GM18505 (cell line): ENCODE data around the gene PAXIP1.

Source experiments
- ATAC-seq: cut with Tn5 transposase; IDR thresholded peaks from one replicate; pipeline ENCODE4 v1.9.1; 2021; ENCODE audit not compliant: unreplicated experiment
- POLR2A ChIP-seq: IDR thresholded peaks from 4 replicates; pipeline ENCODE4 v1.6.1; 2011; ENCODE audit warnings: borderline replicate concordance; ENCODE audit not compliant: insufficient read depth, insufficient read length; ENCODE audit errors: extremely low read depth

The PAXIP1 gene

DNA sequence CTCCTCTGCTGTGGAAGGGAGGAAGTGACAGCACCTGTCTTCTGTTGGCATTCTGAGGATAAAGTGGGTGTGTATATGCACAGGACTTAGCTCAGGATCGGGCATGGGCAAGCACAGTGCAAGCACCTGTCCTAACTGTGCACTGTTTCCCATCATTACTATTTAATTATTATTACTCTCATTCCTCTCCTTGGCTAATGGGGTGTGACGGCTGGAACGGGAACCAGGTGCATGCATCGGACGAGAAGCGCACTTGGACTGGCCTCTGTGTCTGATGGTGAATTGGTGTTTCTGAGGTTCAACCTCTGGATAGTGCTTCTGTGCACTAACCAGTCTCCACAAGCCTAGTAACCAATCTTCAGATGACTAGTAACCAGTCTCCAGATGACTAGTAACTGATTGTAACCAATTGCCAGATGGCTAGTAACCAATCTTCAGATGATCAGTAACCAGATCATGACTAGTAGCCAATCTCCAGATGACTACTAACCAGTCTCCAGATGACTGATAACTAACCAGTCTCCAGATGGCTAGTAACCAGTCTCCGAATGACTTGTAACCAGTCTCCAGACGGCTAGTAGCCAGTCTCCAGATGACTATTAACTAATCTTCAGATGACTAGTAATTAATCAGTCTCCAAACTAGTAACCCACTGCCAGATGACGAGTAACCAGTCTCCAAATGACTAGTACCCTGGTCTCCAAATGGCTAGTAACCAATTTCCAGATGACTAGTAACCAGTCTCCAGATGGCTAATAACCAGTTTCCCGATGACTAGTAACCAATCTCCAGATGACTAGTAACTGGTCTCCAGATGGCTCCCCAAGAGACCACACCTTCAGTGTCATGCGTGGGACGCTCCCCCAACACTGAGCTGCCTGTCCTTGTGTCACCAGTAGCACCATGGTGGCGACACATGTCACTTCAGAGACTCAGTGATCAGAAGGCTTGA lies 85.8 kb downstream of the PAXIP1 start:
- ATAC-seq: no peak
- no peak for TF ChIP-seq POLR2A

DNA sequence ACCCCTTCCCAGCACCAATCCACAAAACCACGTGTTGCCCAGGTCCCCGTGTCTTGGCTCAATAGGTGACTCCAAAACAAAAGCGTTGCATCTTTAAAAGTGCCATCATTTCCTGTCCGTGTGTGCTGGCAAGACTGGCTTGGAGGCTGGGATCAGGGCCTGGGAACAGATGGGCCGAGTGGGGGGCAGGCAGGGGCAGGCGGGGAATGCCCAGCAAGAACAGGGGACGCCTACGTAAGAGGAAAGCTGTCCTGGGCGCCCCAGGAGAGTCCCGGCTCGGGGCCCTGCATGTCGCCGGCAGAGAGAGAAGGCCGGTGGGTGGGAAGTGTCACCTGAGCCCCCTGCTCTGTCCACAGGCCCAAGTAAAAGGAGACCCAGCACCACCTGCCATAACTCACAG lies 86.5 kb downstream of the PAXIP1 start:
- ATAC-seq: no peak
- TF ChIP-seq POLR2A: no peak

DNA sequence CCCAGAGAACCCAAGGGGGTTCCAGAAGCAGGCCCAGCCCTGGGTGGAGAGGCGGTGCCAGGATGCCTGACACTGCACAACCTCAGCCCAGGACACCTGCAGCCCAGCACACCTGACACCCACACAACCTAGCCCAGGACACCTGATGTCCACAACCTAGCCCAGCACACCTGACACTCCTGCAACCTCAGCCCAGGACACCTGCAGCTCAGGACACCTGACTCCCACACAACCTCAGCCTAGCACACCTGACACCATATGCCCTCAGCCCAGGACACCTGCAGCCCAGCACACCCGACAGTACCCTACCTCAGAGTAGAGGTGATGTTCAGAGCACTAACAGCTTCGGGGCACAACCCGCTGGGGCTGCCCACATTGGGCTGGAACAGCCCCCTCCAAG lies 87.3 kb downstream of the PAXIP1 start:
- no peak for ATAC-seq
- no peak for TF ChIP-seq POLR2A

DNA sequence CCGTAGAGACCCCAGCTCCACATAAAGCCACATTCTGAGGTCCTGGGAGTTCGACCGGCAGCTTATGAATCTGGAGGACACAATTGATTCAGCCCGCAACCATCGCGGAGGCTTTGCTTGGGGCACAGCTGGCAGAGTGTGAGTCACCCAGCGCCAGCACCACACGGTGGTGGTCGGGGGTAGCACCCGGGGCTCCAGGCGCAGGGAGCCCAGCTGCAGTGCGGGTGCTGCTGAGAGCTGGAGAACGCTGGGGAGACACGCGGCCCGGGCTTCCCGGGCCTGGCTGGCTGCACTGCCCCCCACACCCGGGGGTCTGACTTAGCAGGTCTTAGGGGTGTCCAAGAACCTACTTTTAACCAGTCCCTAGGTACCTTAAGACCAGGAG lies 87.9 kb downstream of the PAXIP1 start:
- ATAC-seq: no peak
- TF ChIP-seq POLR2A: no peak

DNA sequence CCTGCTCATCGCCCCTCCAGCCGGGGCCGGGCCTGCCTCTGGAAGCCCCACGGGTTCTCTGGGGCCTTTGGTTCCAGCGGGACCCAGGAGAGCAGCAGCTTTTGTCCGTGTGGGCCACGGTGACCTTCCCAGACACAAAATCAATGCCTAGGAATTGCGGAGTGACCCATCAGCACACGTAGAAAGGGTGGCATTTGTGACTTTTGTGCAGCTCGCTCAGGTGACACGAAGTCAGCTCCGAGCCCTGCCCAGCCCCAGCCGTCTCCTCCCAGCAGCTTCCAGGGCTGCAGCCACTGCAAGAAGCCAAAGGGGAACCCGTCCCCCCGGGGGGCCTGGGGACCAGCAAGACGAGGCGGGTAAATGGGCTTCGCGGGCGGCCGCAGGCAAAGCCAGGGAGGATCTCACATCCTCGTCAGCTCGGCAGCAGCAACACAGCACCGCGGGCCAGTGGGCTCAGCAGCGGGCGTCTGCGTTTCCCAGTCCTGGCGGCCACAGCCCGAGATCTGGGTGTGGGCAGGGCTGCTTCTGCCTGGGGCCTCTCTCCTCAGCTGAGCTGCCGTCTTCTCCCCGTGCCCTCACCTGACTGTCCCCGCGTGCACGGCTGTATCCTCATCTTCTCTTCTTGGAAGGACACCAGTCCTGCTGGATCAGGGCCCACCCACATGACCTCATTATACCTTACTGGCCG lies 88.5 kb downstream of the PAXIP1 start:
- ATAC-seq: no peak
- TF ChIP-seq POLR2A: no peak

DNA sequence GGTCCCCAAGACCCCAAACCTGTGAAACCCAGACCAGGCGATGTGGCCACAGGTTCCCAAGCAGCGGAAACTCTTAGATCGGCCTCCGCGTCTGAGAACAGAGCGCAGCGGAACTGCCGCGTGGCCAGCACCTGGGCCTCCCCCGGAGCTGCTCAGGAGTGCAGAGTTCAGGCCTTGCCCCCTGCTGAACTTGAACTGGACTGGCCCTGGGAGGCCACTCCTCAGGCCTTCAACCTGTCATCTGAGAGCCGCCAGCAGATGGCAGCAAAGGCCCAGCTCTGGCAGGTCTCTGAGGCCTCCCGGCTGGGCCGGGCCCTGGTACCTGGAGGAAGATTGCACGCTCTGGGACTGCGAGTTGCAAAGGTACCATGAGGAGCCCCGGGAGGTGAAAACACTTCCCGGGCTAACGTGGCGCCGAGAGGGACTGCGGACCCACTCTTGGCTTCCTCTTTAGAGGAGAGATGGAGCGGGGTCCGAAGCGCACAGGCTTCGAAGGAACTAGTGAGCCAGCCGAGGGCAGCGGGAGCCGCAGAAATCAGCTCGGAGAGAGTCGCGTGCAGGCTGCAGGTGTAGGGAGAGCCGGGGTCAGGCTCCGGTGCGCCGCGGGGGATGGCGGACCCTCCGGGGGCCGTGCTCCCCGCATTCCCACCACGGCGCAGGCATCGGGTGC lies 89.2 kb downstream of the PAXIP1 start:
- peak; percentile 99 for ATAC-seq
- TF ChIP-seq POLR2A: no peak

DNA sequence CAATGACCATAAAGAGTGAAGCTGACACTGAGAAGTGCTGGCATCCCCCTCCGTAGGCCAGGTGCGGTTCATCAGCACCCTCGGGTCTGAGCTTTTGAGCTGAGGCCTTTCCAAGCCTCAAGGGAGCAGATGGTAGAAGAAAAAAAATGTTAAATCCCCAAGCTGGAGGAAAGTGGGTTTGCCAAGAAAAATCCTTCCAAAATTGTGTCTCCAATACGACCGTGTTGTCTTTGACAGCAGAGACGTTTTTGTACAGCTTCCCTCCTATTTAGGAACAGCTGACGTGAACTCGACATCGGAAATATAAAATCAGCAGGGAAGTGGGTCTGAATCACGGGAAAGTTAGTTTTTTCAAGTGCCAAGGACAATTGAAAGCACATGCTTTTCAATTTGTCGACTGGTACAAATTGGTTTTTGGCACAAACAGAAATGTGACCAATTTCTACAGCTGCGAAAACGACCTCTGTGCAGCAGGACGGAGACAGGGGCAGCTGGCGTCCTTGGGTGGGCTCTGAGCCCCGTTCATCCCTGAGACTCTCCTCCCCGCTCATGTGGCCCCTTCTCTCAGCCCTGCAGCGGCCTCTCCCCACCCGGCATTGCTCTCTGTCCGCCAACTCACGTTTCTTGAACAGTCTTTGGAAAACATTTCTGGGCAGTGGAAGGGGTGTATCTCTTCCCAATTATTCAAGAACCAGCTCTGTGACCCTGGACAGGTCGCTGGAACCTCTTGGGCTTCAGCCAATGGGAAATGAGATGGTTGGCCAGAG lies 89.9 kb downstream of the PAXIP1 start:
- no peak for TF ChIP-seq POLR2A
- no peak for ATAC-seq

DNA sequence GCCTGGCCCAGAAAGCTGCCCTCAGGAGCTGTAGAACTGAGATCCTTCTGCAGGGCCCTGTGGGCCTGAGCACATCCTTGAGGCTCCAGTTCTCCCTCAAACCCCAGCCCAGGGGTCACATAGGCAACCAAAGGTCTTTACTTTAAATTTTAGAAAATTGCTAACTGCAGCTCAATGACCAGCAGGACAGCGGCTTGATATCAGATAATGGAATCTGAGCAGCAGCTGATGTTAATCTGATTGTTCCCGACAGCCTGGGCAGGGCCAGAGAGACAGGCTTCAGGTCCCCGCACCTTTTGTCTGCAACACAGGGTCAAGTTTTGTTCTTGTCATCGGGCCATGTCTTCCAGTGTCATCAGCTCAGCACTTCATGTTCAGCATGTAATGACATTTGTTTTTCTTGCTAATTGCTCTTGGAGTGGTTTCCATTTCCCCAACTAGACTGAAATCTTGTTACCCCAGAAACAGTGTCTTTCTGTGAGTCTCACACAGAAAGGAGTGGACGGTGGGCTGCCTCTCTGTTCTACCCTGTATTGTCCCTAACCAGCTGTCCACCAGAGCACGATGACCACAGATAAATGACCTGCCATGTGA lies 91.0 kb downstream of the PAXIP1 start:
- no peak for TF ChIP-seq POLR2A
- no peak for ATAC-seq

DNA sequence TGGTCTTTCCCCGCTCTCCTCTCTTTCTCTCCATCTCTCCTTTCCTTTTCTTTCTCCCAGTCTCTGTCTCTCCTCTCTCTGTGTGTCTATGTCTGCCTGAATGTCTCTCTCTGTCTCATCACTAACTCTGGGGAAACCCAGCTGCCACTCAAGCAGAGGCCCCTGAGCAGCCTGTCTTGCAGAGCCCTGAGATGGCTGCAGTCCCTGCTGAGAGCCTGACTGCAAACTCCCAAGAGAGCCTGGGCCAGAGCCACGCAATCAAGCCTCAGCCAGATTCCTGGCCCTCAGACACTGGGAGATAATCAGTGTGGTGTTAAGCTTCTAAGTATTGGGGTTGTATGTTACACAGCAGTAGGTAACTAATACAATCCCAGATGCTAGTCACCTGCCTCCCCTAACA lies 91.5 kb downstream of the PAXIP1 start:
- no peak for ATAC-seq
- TF ChIP-seq POLR2A: no peak

DNA sequence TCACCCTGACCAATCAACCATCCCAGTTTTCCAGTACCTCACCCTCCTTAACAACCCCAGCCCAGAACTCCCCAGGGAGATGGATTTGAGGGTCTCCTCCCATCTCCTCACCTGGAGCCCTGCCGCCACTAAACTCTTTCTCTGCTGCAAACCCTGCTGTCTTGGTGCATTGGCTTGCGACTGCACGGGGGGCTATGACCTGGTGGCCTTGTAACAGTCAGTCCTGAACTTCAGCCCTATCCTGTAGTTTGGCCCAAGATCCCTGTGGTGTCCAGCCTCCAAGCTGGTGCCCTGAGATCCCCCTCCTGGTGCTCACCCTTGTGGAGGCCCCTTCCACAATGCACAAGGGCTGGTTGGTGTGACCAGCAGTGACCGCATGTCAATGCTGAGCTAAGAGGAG lies 91.9 kb downstream of the PAXIP1 start:
- no peak for TF ChIP-seq POLR2A
- ATAC-seq: no peak

DNA sequence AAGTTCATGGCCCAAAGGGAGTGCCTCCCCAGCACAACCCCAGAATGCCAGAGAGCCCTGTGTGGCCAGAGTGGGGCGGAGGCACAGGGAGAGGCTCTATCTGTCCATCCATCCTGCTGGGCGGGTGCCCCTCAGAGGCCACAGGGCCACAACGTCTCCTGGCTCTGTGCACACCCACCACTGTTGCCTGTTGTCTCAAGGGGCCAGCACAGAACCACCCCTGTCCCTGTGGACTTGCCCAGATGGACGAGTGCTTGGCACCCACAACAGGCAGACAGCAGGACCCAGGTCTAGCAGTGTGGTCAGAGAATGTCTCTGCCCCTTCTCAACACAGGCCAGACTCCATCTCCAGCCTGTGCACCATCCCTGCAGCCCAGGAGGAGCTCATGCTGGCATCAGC lies 92.8 kb downstream of the PAXIP1 start:
- no peak for ATAC-seq
- no peak for TF ChIP-seq POLR2A

DNA sequence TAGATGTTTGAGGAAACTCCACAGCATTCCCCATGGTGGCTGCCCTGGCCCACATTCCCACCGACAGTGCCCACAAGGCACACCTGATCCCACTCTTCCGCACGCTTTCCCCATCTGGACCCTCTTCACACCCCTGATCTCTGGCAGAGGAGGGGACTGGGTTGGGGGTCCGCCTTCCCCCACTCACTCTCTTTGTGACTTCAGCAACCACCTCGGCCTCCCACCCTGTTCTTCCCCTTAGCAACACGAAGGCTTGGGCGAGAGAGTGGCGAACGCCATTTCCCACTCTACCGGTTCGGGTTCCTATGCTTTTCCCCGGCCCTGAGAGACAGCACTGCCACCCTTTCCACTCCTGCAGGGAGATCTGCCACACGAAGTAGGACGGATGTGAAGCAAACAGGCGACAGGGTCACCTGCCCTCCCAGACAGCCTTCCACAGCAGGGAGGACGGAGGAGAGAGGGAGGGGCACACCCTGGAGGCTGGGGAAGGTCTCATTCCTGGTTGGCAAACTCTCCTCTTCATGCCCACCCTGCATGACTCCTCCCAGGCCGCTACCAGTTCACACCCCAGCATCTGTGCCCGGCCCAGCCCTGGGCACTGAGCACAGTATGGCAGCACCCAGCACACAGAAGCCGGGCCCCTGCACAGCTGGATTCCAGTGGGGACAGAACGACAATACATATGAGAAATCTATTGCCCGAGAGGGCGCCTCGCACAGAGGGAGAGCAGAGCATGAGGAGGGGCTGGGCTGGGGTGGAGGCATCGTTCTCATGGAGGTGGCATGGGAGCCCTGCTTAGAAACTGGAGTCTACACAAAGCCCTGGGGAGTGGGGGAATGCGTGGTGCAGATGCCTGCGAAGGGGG lies 93.5 kb downstream of the PAXIP1 start:
- no peak for TF ChIP-seq POLR2A
- ATAC-seq: no peak
